ENCODE measurements around the gene GFI1B. TPM values are rescaled to one million over a fixed set of nuclear protein-coding genes. Genes with fewer than 3 reads are reported as not detected.
"Not testable (repeated sequence)": the region's sequence is repeated elsewhere in the genome, so short reads cannot be mapped to it uniquely, and the experiment has no call there.

The GFI1B gene
- total RNA-seq, 1 donor from 2014 or later, result not detected

DNA sequence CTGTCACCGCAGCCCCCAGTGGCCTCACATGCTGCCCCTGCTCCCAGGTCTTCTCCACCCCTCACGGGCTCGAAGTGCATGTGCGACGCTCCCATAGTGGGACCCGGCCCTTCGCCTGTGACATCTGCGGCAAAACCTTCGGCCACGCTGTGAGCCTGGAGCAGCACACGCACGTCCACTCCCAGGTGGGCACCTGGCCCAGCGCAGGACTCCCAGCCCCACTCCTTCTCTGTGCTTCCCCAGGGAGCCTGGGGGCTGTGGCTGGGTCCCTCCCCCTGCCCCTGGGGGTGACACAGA, 10.5 kb downstream of the GFI1B start:
- H3K9me3 Mint-ChIP-seq, result no peaks in the 10 kb centered on the region
- peaks cover 14% of the 10 kb centered on the region for H3K27me3 Mint-ChIP-seq (ENCODE audit: low read depth)
- no peak overlapping the region for H3K4me3 Mint-ChIP-seq
- H3K27ac Mint-ChIP-seq, result no peak overlapping the region
- H3K36me3 Mint-ChIP-seq, result no peaks in the 10 kb centered on the region
- TF ChIP-seq, protein P1, sequence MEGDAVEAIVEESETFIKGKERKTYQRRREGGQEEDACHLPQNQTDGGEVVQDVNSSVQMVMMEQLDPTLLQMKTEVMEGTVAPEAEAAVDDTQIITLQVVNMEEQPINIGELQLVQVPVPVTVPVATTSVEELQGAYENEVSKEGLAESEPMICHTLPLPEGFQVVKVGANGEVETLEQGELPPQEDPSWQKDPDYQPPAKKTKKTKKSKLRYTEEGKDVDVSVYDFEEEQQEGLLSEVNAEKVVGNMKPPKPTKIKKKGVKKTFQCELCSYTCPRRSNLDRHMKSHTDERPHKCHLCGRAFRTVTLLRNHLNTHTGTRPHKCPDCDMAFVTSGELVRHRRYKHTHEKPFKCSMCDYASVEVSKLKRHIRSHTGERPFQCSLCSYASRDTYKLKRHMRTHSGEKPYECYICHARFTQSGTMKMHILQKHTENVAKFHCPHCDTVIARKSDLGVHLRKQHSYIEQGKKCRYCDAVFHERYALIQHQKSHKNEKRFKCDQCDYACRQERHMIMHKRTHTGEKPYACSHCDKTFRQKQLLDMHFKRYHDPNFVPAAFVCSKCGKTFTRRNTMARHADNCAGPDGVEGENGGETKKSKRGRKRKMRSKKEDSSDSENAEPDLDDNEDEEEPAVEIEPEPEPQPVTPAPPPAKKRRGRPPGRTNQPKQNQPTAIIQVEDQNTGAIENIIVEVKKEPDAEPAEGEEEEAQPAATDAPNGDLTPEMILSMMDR (IDR thresholded peaks at IDR 0.05; ENCODE audit: unreplicated experiment), result no peak
- DNase-seq (ENCODE audit: low spot score in 2 of 2, unreplicated experiment in 2 of 2), result no peak
- peaks cover 2% of the 10 kb centered on the region for H3K4me1 Mint-ChIP-seq

DNA sequence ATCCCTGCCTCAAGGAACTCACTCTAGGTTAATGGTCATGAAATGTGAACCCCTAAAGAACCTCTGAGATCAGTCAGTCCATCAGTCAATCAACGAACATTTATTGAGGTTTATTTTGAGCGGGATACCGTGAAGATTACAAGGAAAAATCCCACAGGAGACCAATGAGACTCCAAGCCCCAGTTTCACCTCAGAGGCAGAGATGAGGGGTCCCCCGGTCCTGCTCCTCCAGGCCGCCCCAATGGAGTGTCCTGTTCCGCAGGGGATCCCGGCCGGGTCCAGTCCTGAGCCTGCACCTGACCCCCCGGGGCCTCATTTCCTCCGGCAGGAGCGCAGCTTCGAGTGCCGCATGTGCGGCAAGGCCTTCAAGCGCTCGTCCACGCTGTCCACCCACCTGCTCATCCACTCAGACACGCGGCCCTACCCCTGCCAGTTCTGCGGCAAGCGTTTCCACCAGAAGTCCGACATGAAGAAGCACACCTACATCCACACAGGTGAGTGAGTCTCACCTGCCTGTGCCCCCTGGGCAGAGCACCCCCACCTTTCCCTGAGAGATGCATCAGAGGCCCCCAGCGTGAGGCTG, 11.0 kb downstream of the GFI1B start:
- Mint-ChIP-seq H3K36me3 (no peaks in the 10 kb centered on the region), H3K27me3 (ENCODE audit: low read depth) (peaks cover 14% of the 10 kb centered on the region), H3K27ac (no peak overlapping the region), H3K4me3 (no peak overlapping the region), H3K9me3 (no peaks in the 10 kb centered on the region), H3K4me1 (peaks cover 8% of the 10 kb centered on the region)
- TF ChIP-seq, protein P1 (IDR thresholded peaks at IDR 0.05; ENCODE audit: unreplicated experiment), result no peak
- no peak for DNase-seq (ENCODE audit: low spot score in 2 of 2, unreplicated experiment in 2 of 2)

DNA sequence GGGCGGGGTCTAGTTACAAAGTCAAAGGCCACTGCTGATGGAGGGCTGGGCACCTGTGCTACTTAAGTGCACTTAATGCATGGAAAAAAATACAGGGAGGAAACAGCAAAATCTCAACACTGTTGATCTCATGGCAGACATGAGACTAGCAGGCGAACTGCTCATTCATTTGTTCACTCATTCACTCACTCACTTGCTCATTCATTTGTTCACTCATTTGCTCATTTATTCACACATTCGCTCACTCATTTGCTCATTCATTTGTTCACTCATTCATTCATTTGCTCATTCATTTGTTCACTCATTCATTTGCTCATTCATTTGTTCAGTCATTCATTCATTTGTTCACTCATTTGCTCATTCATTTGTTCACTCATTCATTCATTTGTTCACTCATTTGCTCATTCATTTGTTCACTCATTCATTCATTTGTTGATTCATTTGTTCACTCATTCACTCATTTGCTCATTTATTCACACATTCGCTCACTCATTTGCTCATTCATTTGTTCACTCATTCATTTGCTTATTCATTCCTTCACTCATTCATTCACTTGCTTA, 11.6 kb downstream of the GFI1B start:
- H3K9me3 Mint-ChIP-seq; H3K27ac Mint-ChIP-seq; DNase-seq (ENCODE audit: low spot score in 2 of 2, unreplicated experiment in 2 of 2); H3K4me3 Mint-ChIP-seq; H3K4me1 Mint-ChIP-seq; H3K36me3 Mint-ChIP-seq: not testable (repeated sequence)
- H3K27me3 Mint-ChIP-seq (ENCODE audit: low read depth), result peaks cover 14% of the 10 kb centered on the region

DNA sequence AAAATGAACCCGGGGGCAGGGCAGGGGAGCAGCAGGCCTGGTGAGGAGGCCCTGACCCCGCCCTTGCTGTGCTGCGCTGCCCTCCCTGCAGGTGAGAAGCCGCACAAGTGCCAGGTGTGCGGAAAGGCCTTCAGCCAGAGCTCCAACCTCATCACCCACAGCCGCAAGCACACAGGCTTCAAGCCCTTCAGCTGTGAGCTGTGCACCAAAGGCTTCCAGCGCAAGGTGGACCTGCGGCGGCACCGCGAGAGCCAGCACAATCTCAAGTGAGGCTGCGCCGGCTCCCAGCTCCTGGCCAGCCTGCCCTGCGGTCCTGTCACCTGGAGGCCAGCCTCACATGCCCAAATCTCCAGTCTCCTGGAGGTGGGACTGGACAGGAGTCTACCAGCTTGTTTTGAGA, 12.3 kb downstream of the GFI1B start:
- Mint-ChIP-seq H3K4me1 (peaks cover 10% of the 10 kb centered on the region), H3K4me3 (no peak overlapping the region), H3K36me3 (no peaks in the 10 kb centered on the region), H3K27ac (no peak overlapping the region), H3K27me3 (ENCODE audit: low read depth) (peaks cover 14% of the 10 kb centered on the region), H3K9me3 (no peaks in the 10 kb centered on the region)
- no peak for DNase-seq (ENCODE audit: low spot score in 2 of 2, unreplicated experiment in 2 of 2)
- TF ChIP-seq, protein P1 (IDR thresholded peaks at IDR 0.05; ENCODE audit: unreplicated experiment), result no peak

DNA sequence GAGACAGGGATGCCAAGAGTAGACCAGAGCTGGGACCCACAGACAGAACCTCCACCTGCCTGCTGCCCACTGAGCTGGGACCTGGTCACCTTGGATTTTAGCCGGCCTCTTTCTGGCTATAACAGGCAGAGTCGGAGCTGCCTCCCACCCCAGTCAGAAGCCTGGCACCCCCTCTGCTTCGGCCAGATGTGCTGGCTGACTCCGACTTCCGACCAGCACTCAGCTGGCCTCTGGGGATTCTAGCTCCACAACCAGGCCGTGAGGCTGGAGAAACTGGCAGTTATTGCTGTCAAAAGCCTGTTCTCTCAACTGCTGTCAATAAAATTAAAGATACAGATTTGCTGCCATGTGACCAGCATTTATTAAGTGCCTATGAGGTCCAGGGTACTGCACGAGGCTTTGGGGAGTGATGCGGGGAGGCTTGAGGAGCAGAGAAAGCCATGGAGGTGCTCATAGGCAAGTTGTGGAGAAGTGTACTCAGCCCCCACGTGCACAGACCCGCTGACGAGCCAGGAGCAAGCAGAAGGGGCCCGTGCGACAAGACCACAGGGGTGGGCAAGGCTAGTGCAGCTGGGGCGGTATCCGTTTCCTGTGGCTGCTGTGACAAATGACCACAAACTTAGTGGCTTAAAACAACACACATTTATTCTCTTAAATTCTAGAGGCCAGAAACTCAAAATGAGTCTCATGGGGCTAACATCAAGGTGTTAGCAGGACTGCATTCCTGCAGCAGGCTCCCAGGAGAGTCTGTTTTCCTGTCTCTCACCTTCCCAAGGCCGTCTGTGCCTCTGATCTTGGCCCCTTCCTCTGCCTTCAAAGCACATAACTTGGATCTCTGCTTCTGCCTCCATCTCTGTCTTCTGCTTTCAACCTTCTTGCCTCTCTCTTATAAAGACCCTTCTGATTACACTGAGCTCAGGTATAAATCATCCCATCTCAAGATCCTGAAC, 13.1 kb downstream of the GFI1B start:
- DNase-seq (ENCODE audit: low spot score in 2 of 2, unreplicated experiment in 2 of 2), result no peak
- H3K36me3 Mint-ChIP-seq, result no peaks in the 10 kb centered on the region
- H3K9me3 Mint-ChIP-seq, result no peaks in the 10 kb centered on the region
- TF ChIP-seq, protein P1 (IDR thresholded peaks at IDR 0.05; ENCODE audit: unreplicated experiment), result no peak
- no peak overlapping the region for H3K4me3 Mint-ChIP-seq
- peaks cover 10% of the 10 kb centered on the region for H3K4me1 Mint-ChIP-seq
- H3K27ac Mint-ChIP-seq, result no peak overlapping the region
- H3K27me3 Mint-ChIP-seq (ENCODE audit: low read depth), result peaks cover 15% of the 10 kb centered on the region

DNA sequence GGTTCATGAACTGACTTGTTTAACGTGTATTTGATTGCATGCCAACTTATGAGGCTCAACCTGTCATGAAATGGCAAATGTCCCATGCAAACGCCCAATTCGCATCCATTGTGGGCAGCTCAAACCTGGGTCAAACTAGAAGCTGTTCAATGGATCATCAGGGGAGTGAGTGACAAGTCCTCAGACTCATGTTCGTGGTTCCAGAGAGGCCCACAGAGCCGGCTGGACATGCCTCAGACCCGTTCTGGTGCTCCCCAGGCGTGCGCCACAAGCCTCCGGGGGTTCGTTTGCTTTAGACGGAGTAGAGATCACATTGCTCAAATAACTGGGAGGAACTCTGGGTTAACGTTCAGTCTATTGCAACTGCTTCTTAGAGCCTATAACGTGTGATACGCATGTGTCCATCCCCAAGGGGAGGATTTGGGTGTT, 15.0 kb downstream of the GFI1B start:
- peaks cover 8% of the 10 kb centered on the region for H3K27me3 Mint-ChIP-seq (ENCODE audit: low read depth)

More for the DNA sequence above, 15.0 kb downstream of the GFI1B start:
- H3K4me3 Mint-ChIP-seq, result no peak overlapping the region
- no peak for DNase-seq (ENCODE audit: low spot score in 2 of 2, unreplicated experiment in 2 of 2)
- H3K27ac Mint-ChIP-seq, result no peak overlapping the region
- peaks cover 13% of the 10 kb centered on the region for H3K4me1 Mint-ChIP-seq
- H3K9me3 Mint-ChIP-seq, result no peaks in the 10 kb centered on the region
- TF ChIP-seq, protein P1 (IDR thresholded peaks at IDR 0.05; ENCODE audit: unreplicated experiment), result no peak
- H3K36me3 Mint-ChIP-seq, result no peaks in the 10 kb centered on the region

Measured in mesothelial cell of epicardium (in vitro differentiated cells).